ENCODE results near the gene AQP3.

DNA sequence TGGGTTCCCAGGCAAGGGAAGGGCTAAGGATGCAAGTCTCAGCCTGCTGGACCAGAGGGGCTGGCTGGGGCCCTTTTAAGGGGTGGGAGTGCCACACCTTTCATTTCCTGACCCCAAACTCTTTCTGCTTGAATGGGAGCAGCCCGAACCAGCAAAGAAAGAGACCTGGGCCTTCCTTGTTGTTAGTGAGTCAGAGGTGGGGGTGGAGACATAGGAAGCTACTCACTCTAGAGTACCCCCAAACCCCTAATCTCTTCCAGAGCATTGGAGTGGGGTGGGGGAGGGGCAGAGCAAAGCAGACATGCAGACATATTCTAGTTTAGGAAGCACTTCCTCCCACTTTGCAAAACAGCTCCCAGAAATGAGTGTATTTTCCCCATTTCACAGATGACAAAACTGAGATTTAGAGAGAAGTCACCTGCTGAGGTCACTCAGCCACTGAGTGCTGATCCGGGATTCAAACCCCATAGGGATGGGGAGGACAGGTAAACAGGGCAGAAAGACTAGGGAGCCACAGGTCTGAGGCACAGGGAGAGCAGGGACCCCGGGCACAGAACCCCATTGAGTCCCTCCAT, 6.0 kb upstream of the AQP3 start:
- no peak for TF ChIP-seq POLR2A (IDR thresholded peaks at IDR 0.05)
- no peak for TF ChIP-seq CTCF (IDR thresholded peaks at IDR 0.05)
